IMR-90 (cell line): ENCODE results near the gene LRRC57.

Experiments used
- BHLHE40 ChIP-seq: fragments of 150-350 bp; IDR thresholded peaks from 2 replicates; pipeline ENCODE4 v1.6.1; 2016; ENCODE audit warnings: mild to moderate bottlenecking, low read depth, low read length
- CEBPB ChIP-seq: IDR thresholded peaks from 2 replicates; pipeline ENCODE4 v1.6.1; 2012; ENCODE audit warnings: low read depth, low read length, improper control_type of control experiment
- FOS ChIP-seq: fragments of 150-350 bp; IDR thresholded peaks from 2 replicates; pipeline ENCODE4 v1.6.1; 2016; ENCODE audit warnings: low read depth, low read length
- MAFK ChIP-seq: IDR thresholded peaks from 2 replicates; pipeline ENCODE4 v1.6.1; 2012; ENCODE audit warnings: low read depth, low read length, improper control_type of control experiment
- MAZ ChIP-seq: IDR thresholded peaks from 2 replicates; pipeline ENCODE4 v1.6.1; 2012; ENCODE audit warnings: low read depth, mild to moderate bottlenecking, low read length, improper control_type of control experiment, moderate library complexity, borderline replicate concordance
- NFE2L2 ChIP-seq: fragments of 150-350 bp; IDR thresholded peaks from 2 replicates; pipeline ENCODE4 v1.6.1; 2016; ENCODE audit warnings: low read depth, mild to moderate bottlenecking, low read length
- POLR2A ChIP-seq: IDR thresholded peaks from 2 replicates; pipeline ENCODE4 v1.6.1; 2012; ENCODE audit warnings: mild to moderate bottlenecking, low read depth, low read length
- RAD21 ChIP-seq: IDR thresholded peaks from 2 replicates; pipeline ENCODE4 v1.6.1; 2012; ENCODE audit warnings: low read length, improper control_type of control experiment
- RFX5 ChIP-seq: IDR thresholded peaks from 2 replicates; pipeline ENCODE4 v1.8.0; 2012; ENCODE audit warnings: low read depth, mild to moderate bottlenecking, low read length, moderate library complexity
- SMC3 ChIP-seq: fragments of 150-350 bp; IDR thresholded peaks from 2 replicates; pipeline ENCODE4 v1.6.1; 2016; ENCODE audit warnings: low read depth, mild to moderate bottlenecking, antibody characterized with exemption, low read length, moderate library complexity
- TF ChIP-seq, protein P1 (sequence below): conservative IDR thresholded peaks from 2 replicates; pipeline ENCODE4 v1.5.1; 2012; ENCODE audit warnings: mild to moderate bottlenecking, low read depth, low read length, improper control_type of control experiment
- TF ChIP-seq, protein P2 (sequence below): fragments of 150-350 bp; IDR thresholded peaks from 2 replicates; pipeline ENCODE4 v1.6.1; 2016; ENCODE audit warnings: low read depth, mild to moderate bottlenecking, low read length, moderate library complexity, borderline replicate concordance
- TF ChIP-seq, protein P3 (sequence below): fragments of 150-350 bp; IDR thresholded peaks from 2 replicates; pipeline ENCODE4 v1.6.1; 2017; ENCODE audit warnings: mild to moderate bottlenecking, antibody characterized with exemption, low read length, low read depth

DNA sequence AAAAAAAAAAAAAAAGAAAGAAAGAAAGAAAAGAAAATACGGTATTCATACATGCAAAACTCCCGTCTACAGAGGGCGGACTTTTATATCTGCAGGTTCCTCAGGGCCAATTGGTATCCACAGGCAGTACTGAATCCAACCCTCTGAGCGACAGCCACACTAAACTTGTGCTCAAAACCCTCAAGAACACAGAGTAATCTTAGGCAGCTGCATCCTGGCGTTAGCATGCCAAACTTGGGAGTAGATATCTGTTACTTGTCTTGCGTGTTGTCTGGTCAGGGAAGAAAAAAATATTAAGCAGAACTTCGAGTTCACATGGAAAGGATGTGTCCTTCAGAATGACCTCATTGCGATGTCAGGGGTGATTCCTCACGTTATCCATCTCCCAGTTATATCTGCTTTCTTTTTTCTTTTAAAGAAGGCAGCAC is 40.3 kb downstream of the LRRC57 start:
- TF ChIP-seq, protein P1, sequence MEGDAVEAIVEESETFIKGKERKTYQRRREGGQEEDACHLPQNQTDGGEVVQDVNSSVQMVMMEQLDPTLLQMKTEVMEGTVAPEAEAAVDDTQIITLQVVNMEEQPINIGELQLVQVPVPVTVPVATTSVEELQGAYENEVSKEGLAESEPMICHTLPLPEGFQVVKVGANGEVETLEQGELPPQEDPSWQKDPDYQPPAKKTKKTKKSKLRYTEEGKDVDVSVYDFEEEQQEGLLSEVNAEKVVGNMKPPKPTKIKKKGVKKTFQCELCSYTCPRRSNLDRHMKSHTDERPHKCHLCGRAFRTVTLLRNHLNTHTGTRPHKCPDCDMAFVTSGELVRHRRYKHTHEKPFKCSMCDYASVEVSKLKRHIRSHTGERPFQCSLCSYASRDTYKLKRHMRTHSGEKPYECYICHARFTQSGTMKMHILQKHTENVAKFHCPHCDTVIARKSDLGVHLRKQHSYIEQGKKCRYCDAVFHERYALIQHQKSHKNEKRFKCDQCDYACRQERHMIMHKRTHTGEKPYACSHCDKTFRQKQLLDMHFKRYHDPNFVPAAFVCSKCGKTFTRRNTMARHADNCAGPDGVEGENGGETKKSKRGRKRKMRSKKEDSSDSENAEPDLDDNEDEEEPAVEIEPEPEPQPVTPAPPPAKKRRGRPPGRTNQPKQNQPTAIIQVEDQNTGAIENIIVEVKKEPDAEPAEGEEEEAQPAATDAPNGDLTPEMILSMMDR, result no peak
- TF ChIP-seq CEBPB, result no peak
- no peak for TF ChIP-seq POLR2A
- TF ChIP-seq RAD21, result no peak
- TF ChIP-seq, protein P2, sequence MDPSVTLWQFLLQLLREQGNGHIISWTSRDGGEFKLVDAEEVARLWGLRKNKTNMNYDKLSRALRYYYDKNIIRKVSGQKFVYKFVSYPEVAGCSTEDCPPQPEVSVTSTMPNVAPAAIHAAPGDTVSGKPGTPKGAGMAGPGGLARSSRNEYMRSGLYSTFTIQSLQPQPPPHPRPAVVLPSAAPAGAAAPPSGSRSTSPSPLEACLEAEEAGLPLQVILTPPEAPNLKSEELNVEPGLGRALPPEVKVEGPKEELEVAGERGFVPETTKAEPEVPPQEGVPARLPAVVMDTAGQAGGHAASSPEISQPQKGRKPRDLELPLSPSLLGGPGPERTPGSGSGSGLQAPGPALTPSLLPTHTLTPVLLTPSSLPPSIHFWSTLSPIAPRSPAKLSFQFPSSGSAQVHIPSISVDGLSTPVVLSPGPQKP, result no peak
- TF ChIP-seq NFE2L2, result no peak
- no peak for TF ChIP-seq MAZ
- TF ChIP-seq RFX5, result no peak
- no peak for TF ChIP-seq MAFK
- no peak for TF ChIP-seq BHLHE40
- no peak for TF ChIP-seq FOS
- TF ChIP-seq, protein P3, sequence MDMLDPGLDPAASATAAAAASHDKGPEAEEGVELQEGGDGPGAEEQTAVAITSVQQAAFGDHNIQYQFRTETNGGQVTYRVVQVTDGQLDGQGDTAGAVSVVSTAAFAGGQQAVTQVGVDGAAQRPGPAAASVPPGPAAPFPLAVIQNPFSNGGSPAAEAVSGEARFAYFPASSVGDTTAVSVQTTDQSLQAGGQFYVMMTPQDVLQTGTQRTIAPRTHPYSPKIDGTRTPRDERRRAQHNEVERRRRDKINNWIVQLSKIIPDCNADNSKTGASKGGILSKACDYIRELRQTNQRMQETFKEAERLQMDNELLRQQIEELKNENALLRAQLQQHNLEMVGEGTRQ, result no peak
- no peak for TF ChIP-seq SMC3
